Hematopoietic multipotent progenitor cell treated with erythropoietin and hydrocortisone succinate and interleukin-3 and kit ligand, for 6 days (in vitro differentiated cells): Measurements from ENCODE around the gene PSMC3.

Experiments
- DNase-seq: peaks from one replicate; pipeline ENCODE4 v3.0.0-alpha.2; 2015

PSMC3 gene

GRCh38 chr11:47411884-47412746, 14.1 kb downstream of the PSMC3 start:
- peak; percentile 80 for DNase-seq

- DNase-seq: no peak
Measured at GRCh38 chr11:47410370-47411264, 15.6 kb downstream of the PSMC3 start.

GRCh38 chr11:47409440-47410369, 16.5 kb downstream of the PSMC3 start:
- DNase-seq: no peak

GRCh38 chr11:47408598-47409439, 17.4 kb downstream of the PSMC3 start:
- no peak for DNase-seq

GRCh38 chr11:47407746-47408590, 18.3 kb downstream of the PSMC3 start, which contains the start of gene SLC39A13:
Gene SLC39A13 (plus strand): TSS chr11:47408590. CDS start chr11:47410095, 1,505 bp downstream.
- DNase-seq: peak; percentile 96

GRCh38 chr11:47406896-47407745, 19.1 kb downstream of the PSMC3 start:
- no peak for DNase-seq

GRCh38 chr11:47403571-47403970, 22.7 kb downstream of the PSMC3 start:
- DNase-seq: no peak

- no peak for DNase-seq
Measured at GRCh38 chr11:47403135-47403534, 23.1 kb downstream of the PSMC3 start.

GRCh38 chr11:47400768-47401279, 25.4 kb downstream of the PSMC3 start:
- peak; percentile 64 for DNase-seq

GRCh38 chr11:47399860-47400767, 26.1 kb downstream of the PSMC3 start:
- peak; percentile 49 for DNase-seq

GRCh38 chr11:47398551-47398950, 27.7 kb downstream of the PSMC3 start:
- DNase-seq: no peak

GRCh38 chr11:47398011-47398410, 28.2 kb downstream of the PSMC3 start:
- no peak for DNase-seq

- no peak for DNase-seq
Measured at GRCh38 chr11:47396049-47396320, 30.3 kb downstream of the PSMC3 start.

- peak; percentile 25 for DNase-seq
Measured at GRCh38 chr11:47395223-47396048, 30.8 kb downstream of the PSMC3 start.

- DNase-seq: peak; percentile 86
Measured at GRCh38 chr11:47394322-47395222, 31.7 kb downstream of the PSMC3 start.

GRCh38 chr11:47394050-47394321, 32.3 kb downstream of the PSMC3 start:
- no peak for DNase-seq
